DND-41 (cell line): ENCODE data around the gene ANAPC10.

Experiments
- CTCF ChIP-seq: IDR thresholded peaks from 2 replicates; pipeline ENCODE4 v1.5.1; 2012; ENCODE audit warnings: borderline replicate concordance, low read length, moderate library complexity, mild to moderate bottlenecking; ENCODE audit not compliant: poor library complexity, severe bottlenecking; ENCODE audit errors: extremely low read depth
- EZH2 ChIP-seq: IDR thresholded peaks from 3 replicates; pipeline ENCODE4 v1.6.1; 2012; ENCODE audit warnings: borderline replicate concordance, low read depth, mild to moderate bottlenecking, moderate library complexity, low read length, inconsistent platforms; ENCODE audit not compliant: severe bottlenecking

DNA sequence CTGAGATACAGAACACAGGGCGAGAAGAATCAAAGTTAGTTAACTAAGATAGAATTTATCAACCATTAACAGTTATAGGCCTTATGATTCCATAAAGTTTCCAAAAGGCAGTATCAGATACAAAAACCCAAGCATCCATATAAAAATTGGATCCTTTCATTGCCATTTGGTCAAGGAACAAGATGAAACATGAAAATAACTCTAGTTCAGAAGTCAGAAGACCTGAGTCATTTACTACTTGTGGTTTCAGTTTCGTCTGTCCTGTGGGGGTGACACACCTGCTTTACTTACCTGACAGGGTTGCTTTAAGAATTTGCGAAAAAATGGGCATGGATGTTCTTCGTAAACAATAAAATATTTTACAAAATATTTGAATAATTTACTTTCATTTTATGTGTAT, 130.8 kb downstream of the ANAPC10 start:
- TF ChIP-seq CTCF (no peak), EZH2 (no peak)
